Glomerular endothelial cell (primary cell): ENCODE measurements around the gene LMF1. TPM values are rescaled to one million over a fixed set of nuclear protein-coding genes. Genes with fewer than 3 reads are reported as not detected.

Source experiments
- DNase-seq: peaks from one replicate; pipeline ENCODE4 v3.0.0-alpha.2; 2011; ENCODE audit warnings: low read depth, low spot score; ENCODE audit errors: extremely low read depth
- total RNA-seq: library from RNA; depleted of rRNA; stranded (reverse); fragments of >200 nt; gene quantifications from 2 replicates; pipeline ENCODE4 v1.2.3, GENCODE V29; 2015

Gene LMF1
- total RNA-seq, 1 donor from 2014 or later = 36.6 TPM

- no peak for DNase-seq
These were observed 38.9 kb downstream of the LMF1 start for GRCh38 chr16:931626-932500.

DNA sequence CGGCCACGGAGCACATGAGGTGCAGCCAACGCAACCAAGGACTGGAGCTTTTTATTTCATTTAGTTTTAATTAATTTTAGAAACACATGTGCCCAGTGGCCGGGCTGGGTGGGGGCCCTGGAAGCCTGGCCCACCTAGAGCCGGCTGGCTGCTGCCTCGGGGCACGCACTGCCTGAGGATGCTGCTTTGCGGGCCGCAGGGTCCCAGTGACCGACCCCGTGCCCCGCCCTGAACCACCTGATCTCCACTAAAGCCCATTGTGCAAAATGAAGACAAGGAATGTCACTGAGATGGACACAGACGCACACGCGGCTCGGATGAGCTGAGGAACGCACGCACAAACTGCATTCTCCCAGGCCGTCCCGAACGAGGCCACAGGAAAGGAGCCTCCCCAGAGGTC, 39.6 kb downstream of the LMF1 start:
- no peak for DNase-seq

DNA sequence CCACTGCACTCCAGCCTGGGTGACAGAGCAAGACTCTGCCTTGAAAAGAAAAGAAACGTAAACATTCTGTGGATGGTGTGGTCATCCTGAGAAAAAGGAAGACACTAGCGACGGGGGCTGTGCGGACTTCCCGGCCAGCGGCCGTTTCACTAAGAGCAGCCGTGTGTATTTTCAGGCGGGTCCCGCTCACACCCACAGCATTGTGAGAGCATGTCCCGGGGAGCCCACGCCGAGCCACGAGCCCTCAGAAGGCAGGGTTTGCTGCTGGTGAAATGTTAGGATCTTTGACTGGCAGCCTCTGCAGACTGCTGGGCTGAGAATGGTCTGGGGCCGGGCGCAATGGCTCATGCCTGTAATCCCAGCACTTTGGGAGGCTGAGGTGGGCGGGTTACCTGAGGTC, 40.3 kb downstream of the LMF1 start:
- no peak for DNase-seq

DNA sequence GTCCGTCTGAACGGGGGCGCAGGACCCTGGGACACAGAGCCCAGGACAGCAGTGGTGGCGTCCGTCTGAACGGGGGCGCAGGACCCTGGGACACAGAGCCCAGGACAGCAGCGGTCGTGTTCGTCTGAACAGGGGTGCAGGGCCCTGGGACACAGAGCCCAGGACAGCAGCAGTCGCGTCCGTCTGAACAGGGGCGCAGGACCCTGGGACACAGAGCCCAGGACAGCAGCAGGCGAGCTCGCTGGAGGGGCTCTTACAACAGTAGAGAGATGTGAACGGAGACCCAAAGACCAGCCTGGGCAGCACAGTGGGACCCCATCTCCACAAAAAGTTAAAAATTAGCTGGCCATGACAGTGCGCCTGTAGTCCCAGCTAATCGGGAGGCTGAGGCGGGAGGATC, 40.7 kb downstream of the LMF1 start:
- DNase-seq = no peak

- no peak for DNase-seq
These were observed 41.3 kb downstream of the LMF1 start for GRCh38 chr16:929227-930073.

GRCh38 chr16:928526-928925, 42.3 kb downstream of the LMF1 start:
- no peak for DNase-seq

DNA sequence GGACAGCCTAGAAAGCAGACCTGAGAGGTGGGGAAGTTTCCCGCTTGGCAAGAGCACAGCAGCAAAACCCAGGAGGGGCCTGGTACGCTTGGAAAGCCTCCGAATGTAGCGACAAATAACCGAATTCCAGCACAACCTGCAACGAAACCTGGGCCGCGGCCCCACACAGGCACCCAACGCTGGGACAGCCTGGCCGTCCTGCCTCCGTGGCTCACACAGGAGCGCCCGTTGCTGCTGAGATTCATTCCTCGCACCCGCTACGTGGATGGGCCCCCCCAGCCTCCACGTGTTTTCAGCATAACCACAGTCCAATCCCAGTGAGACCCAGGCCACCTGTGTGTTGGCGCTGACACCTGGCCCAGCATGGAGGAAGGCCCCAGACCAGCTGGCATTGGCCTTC, 42.9 kb downstream of the LMF1 start:
- no peak for DNase-seq

DNA sequence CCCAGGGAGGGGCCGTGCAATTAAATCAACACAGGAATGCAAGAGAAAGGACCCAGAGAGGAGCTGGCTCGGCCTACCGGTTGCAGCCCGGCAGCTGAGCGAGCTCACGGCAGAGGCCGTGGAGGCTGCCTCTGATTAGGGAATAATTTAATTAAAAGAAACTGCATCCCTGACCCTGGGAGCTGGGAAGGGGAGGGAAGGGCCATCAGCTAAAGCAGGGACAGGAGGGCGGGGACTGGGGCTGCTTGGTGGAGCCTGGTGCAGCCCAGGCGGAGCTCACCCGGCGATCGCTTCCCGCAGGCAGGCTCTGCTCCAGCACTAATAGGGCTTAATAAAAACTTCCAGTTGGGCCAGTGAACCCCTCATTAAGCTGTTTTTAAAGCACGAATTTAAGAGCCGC, 43.4 kb downstream of the LMF1 start:
- no peak for DNase-seq

- no peak for DNase-seq
These were observed 44.1 kb downstream of the LMF1 start for GRCh38 chr16:926715-927114.

DNA sequence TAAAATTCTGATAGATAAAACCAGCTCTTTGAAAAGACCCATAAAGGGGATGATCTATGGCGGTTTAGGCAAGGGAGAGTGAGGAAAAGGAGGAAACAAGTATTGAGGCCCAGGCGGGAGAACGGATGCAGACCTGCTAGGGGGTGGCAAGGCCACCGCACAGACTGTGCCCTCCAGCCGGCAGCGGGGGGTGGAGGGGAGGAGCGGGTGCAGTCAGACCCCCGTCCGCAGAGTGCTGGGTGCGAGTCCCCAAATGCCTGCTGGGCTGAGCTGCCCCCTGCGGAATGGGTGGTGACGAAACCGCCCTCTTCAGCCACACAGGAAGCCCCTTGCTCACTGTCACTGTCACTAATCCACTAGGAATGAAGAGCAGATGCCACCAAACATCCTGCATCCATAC, 46.0 kb downstream of the LMF1 start:
- DNase-seq = no peak

DNA sequence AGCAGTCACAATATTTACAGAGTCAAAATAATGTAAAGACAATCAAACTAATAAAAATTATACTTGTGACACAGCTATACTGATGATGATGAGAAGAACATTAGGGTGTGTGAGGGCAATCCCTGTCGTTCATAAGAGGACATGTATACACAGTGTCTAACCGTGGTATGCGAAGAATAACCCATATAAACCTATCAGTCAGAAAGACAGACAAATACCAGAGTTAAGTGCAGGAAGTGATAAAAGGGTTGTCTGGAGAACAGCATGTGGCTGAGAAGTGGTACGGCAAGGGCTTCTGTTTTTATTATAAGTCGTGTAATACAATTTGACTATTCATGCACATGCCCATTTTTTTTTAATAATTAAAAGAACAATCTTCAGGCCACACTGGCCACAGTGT, 46.7 kb downstream of the LMF1 start:
- DNase-seq = no peak

GRCh38 chr16:923184-923583, 47.6 kb downstream of the LMF1 start:
- DNase-seq = no peak

DNA sequence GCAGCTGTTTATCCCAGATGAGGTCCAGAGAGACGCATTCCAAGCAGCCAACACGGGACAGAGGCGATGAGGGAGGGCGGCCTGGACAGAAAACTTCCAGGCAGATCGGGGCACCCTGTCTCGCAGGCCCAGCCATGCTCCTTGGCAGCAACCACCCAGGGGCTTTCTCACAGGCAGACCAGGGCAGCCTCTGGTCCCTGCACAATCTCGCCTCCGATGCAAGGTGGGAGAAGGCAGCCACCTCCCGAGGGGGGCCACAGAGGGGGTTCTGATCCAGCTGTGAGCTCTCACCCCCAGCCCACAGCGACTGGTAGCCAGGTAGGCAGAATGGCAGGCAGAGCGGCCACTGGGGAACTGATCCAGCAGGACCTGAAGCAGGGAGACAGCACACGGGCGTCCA, 48.7 kb downstream of the LMF1 start:
- no peak for DNase-seq

DNA sequence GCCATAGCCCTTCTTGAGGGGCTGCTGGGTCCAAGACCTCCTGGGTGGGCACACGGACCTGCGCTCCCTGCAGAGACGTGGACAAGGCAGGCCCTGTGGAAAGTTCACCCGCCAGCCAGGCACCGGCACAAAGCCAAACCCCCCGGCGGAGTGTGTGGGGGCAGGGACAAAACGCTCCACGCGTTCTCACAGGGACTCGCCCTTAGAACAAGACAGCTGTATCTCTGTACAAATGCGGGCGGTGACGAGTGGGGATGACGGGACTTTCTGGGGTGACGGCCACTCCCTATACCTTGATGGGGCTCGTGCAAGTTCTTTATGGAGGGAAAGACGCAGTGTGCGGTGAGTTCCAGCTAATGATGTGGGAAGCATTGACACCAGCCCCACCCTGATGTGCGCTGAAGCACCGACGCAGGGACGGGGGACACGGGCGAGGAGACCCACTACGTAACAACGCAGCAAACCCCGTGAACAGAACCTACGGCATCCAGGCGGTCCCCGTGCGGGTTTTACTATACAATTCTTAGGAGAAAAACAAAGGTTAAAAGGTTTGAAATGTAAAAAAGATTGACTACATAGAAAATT, 49.4 kb downstream of the LMF1 start:
- DNase-seq = no peak

- no peak for DNase-seq
These were observed 50.1 kb downstream of the LMF1 start for GRCh38 chr16:920717-921116.

DNA sequence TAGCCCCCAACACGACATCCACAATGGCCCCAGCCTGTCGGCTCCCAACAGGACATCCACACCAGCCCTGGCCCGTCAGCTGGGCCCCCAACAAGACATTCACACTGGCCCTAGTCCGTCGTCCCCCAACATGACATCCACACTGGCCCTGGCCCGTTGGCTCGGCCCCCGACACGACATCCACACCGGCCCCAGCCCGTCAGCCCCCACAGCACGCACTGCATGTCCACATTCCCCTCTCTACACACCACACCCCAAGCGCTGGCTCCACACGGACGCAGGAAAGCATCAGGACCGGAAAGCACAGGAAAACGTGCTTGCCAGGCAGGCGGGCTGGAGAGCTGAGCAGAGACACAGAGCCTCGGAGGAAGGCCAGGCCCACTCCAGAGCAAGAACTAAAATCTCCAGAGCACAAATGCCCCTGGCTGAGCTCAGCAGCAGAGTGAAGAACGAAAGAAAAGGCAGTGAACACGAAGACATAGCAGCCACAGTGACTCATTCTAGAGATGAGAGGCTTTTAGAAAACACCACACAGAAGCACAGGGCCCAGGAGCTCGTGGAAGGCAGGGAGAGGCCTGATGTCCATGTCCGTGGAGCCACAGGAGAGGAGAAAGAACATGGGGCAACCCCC, 50.6 kb downstream of the LMF1 start:
- DNase-seq = no peak

DNA sequence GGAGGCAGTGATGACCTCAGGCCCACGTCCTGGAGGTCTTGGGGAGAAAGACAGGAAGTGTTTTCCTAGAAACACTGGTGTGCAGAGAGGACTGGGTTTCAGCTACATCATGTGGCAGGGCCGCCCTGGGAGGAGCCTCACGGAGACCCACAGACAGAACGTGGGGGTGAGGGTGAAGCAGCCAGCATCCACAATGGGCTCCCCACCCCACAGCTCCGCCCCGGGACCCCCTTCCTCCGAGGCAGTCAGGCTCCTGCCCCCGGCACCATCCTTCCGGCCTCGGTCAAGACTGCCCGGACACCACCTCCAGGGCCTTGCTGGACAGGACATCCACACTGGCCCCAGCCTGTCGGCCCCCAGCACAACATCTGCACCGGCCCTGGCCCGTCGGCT, 51.1 kb downstream of the LMF1 start:
- DNase-seq = no peak

DNA sequence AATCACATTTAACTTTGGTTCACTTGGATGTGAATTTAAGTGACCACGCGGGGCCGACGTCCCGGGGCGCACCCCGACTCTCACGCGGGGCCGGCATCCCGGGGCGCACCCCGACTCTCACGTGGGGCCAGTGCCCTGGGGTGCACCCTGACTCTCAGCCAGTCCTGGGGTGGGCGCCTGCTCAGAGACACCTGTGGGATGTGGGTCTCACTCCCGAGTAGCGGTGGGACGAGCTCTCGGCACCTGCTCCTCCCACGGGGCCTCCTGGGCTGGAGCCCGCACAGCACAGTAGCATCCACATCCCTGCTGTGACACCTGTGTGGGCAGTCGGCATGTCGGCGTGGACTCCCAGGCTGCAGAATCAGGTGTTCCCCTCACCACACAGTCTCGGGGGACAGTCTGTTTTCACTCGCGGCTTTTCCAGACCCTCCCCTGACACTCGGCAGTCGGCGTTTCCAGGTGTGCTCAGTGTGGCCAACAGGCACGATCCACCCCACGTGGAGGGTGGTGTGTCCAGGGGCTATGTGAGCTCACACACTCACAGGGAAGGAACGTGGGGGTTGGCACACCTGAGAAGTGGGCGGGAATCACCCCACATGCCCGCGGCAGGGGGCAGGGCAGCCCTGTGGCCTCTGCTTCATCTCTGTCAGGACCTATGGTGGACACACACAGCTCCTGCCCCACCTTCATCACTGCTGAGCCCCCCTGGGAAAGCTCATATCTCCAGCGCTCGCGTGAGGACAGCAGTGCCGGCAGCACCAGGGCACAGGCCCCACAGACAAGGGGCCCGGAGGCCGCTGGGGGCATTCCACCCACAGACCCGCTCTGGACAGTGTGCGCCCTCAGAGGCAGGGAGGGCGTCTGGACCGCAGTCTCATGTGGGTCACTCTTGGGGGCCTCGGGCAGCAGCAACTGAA, 51.8 kb downstream of the LMF1 start:
- DNase-seq = no peak

GRCh38 chr16:918068-918467, 52.7 kb downstream of the LMF1 start:
- no peak for DNase-seq

- no peak for DNase-seq
These were observed 53.2 kb downstream of the LMF1 start for GRCh38 chr16:917591-918061.
